HFFc6 (cell line): Measurements from ENCODE around the gene URB1. TPM values are rescaled to one million over a fixed set of nuclear protein-coding genes. Genes with fewer than 3 reads are reported as not detected.
A peak's percentile ranks its signal among the peaks of the same experiment; 100 is the strongest.

ENCODE experiments used
- DNase-seq: peaks from one replicate; pipeline ENCODE4 v3.0.0-alpha.2; 2018
- H3K27ac Mint-ChIP-seq: 2 replicates; pipeline ENCODE4 v1.8.0; 2020; ENCODE audit warnings: mild to moderate bottlenecking, mixed read lengths
- H3K27me3 Mint-ChIP-seq: 2 replicates; pipeline ENCODE4 v1.8.0; 2021; ENCODE audit warnings: mild to moderate bottlenecking, moderate library complexity, mixed read lengths; ENCODE audit not compliant: insufficient read depth
- H3K36me3 Mint-ChIP-seq: 2 replicates; pipeline ENCODE4 v1.8.0; 2021; ENCODE audit warnings: low read depth, mixed read lengths
- H3K4me1 Mint-ChIP-seq: 2 replicates; pipeline ENCODE4 v1.8.0; 2020; ENCODE audit warnings: low read depth, mixed read lengths
- H3K4me3 Mint-ChIP-seq: 2 replicates; pipeline ENCODE4 v1.8.0; 2020; ENCODE audit warnings: mild to moderate bottlenecking, moderate library complexity, mixed read lengths
- H3K9me3 Mint-ChIP-seq: 2 replicates; pipeline ENCODE4 v1.8.0; 2020; ENCODE audit warnings: mild to moderate bottlenecking, mixed read lengths
- total RNA-seq, 6 experiments: library from RNA; stranded (reverse); fragmentation: NEBNext Ultra II Directional; extraction: Animal tissue kit (Norgen Biotek cat#: 25700); gene quantifications; 2 replicates in 1 of 6; 3 replicates in 5 of 6; pipeline ENCODE4 v1.2.3, GENCODE V29; 2021
- TF ChIP-seq, protein P1 (sequence below): fragments of 200-600 bp; sonication (generic); IDR thresholded peaks from 2 replicates; pipeline ENCODE4 v1.5.0; 2021; ENCODE audit warnings: antibody characterized with exemption, mild to moderate bottlenecking

The URB1 gene
- total RNA-seq, 6 experiments from 2014 or later, result 18.4 to 27.0 (median 22.4) TPM

DNA sequence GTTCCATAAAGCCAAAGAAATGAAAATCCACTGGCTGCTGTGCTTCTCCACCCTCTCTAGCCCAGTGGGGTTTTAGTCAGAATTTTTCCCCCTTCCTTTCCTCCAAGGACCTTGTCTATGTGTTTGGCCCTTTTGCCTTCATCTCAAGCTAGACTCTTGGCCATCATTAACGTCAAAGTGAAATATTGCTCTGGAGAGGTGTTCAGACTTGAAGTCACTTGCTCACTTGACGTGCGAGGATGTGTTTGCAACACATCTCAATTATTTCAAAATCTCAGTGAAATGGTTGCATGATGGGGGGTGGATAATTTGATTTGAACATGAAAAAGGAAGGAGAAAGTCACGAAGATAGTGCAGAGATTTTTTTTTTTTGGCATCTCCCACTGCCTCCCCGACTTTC lies 33.3 kb upstream of the URB1 start:
- DNase-seq, result no peak
- Mint-ChIP-seq H3K27me3 (peaks cover 2% of the 10 kb centered on the region), H3K4me3 (no peak overlapping the region; the same call in 1 of the 2 replicates), H3K27ac (peak overlapping the region; percentile 77; the same call in 1 of the 2 replicates), H3K36me3 (peaks cover 14% of the 10 kb centered on the region), H3K9me3 (peaks cover 5% of the 10 kb centered on the region), H3K4me1 (peaks cover 55% of the 10 kb centered on the region)
- TF ChIP-seq, protein P1, sequence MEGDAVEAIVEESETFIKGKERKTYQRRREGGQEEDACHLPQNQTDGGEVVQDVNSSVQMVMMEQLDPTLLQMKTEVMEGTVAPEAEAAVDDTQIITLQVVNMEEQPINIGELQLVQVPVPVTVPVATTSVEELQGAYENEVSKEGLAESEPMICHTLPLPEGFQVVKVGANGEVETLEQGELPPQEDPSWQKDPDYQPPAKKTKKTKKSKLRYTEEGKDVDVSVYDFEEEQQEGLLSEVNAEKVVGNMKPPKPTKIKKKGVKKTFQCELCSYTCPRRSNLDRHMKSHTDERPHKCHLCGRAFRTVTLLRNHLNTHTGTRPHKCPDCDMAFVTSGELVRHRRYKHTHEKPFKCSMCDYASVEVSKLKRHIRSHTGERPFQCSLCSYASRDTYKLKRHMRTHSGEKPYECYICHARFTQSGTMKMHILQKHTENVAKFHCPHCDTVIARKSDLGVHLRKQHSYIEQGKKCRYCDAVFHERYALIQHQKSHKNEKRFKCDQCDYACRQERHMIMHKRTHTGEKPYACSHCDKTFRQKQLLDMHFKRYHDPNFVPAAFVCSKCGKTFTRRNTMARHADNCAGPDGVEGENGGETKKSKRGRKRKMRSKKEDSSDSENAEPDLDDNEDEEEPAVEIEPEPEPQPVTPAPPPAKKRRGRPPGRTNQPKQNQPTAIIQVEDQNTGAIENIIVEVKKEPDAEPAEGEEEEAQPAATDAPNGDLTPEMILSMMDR, result no peak

DNA sequence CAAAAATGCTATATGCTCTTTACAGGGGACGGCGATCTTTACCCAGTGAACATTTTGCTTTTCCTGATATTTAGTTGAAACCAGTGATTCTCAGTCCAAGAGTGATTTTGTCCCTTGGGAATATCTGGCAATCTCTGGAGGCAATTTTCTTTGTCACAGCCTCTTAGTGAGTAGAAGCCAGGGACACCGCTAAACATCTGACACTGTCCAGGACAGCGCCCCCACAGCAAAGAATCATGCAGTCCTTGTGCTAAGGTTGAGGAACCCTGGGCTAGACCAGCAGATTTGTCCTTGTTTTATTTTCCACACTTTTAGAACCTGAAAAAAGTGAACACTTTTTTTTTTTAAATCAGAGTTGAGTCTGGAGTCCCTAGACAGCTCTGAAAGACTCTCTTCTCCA lies 32.8 kb upstream of the URB1 start:
- Mint-ChIP-seq H3K27me3 (peaks cover 2% of the 10 kb centered on the region), H3K4me3 (no peak overlapping the region), H3K9me3 (peaks cover 5% of the 10 kb centered on the region), H3K36me3 (peaks cover 14% of the 10 kb centered on the region), H3K4me1 (peaks cover 55% of the 10 kb centered on the region), H3K27ac (no peak overlapping the region; the same call in 1 of the 2 replicates)
- no peak for DNase-seq
- TF ChIP-seq, protein P1, result 0 out of 2 replicates have a peak, but pooled peaks have one; percentile 27

DNA sequence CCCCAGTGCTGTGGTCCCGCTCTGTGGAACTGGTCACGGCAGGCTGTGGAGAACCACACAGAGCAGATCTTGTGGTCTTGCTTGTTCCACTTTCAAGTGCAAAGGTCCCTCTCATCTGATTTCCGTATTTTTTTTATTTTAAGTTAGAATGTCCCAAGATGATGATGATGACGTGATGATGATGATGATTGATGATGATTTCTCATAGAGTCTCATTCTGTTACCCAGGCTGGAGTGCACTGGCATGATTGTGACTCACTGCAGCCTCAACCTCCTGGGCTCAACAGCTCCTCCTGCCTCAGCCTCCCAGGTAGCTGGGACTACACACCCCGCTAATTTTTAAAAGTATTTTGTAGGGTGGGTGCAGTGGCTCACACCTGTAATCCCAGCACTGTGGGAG lies 31.9 kb upstream of the URB1 start:
- peaks cover 55% of the 10 kb centered on the region for H3K4me1 Mint-ChIP-seq
- DNase-seq, result no peak
- peaks cover 2% of the 10 kb centered on the region for H3K27me3 Mint-ChIP-seq
- peak overlapping the region; percentile 82; the same call in 1 of the 2 replicates for H3K27ac Mint-ChIP-seq
- TF ChIP-seq, protein P1, result no peak
- H3K4me3 Mint-ChIP-seq, result no peak overlapping the region
- peaks cover 9% of the 10 kb centered on the region for H3K36me3 Mint-ChIP-seq
- H3K9me3 Mint-ChIP-seq, result peaks cover 5% of the 10 kb centered on the region

DNA sequence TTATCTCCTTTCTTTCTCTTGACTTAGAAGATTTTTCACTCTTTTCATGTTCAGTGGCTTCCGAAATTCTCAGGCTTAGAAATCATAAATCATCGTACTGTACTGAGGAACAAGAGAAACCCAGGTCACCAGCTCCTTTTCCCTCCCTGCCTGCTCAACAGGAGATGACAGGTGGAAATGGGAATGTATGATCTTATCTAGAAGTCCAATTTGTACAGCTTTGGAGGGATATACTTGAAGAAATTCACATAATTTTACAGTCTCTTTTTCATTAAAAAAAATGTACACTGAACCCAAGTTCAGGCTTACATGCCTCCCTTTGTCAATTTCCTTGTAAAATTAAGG lies 31.4 kb upstream of the URB1 start:
- Mint-ChIP-seq H3K27me3 (peaks cover 2% of the 10 kb centered on the region), H3K4me3 (peak overlapping the region; percentile 41), H3K27ac (peak overlapping the region; percentile 82), H3K4me1 (peaks cover 55% of the 10 kb centered on the region), H3K36me3 (peaks cover 9% of the 10 kb centered on the region), H3K9me3 (peaks cover 5% of the 10 kb centered on the region)
- no peak for DNase-seq
- TF ChIP-seq, protein P1, result no peak

DNA sequence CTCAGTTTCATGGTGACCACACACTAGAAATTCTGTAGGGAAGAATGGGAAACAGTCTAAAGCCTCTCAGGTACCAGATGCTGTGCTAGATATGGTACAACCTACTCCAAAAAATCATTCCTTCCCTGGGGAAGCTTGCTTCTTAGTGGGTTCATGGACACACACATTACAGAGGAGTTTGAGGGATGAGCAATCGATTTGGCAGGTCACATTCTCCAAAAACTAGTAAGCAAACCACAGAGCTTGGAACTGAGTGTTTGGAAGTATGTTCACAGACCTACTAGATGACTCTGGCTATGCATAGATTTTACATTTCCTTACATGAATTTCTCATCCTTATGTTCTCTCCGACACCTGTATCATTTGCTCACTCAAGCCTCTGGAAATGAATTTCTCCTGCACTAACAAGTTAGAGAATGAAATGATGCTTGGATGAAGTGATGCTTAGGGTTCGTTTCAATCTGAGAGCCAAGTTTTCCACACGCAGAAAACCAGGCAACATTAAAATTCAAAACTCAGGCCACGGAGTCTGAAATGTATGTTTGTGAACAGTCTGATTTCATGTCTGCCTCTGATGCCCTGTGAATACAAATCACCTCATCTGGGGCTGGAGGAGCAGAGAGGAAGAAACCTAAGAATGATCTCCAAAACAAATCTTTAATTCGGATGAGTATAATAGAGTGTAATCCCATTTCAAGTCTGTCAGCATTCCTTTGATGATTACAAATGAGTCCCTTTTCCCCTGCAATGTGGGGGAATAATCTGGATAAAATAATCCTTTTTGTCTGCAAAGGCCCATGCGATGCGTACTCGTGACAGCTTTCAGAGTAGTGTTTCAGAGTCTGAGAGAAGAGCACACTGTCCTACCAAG lies 30.7 kb upstream of the URB1 start:
- Mint-ChIP-seq H3K4me3 (peak overlapping the region; percentile 41), H3K4me1 (peaks cover 55% of the 10 kb centered on the region), H3K27me3 (peaks cover 2% of the 10 kb centered on the region), H3K9me3 (peaks cover 5% of the 10 kb centered on the region), H3K27ac (peak overlapping the region; percentile 82), H3K36me3 (peaks cover 9% of the 10 kb centered on the region)
- DNase-seq, result peak; percentile 82
- TF ChIP-seq, protein P1, result no peak
